BJ (cell line): ENCODE measurements around the gene KDM4B. TPM values are rescaled to one million over a fixed set of nuclear protein-coding genes. Genes with fewer than 3 reads are reported as not detected.

Source experiments
- CTCF ChIA-PET: fragments of 350-600 bp; formaldehyde crosslinking; extraction: SDS; loops from one replicate; lab custom pipeline; 2021; ENCODE audit warnings: antibody characterized with exemption, inconsistent platforms; lab: Yijun Ruan, JAX
- POLR2A ChIA-PET: fragments of 300-600 bp; sonication (Branson Sonifier 250); formaldehyde crosslinking; extraction: SDS; loops from one replicate; lab custom pipeline; 2021; ENCODE audit warnings: antibody characterized with exemption; lab: Charles Lee
- DNase-seq: peaks from one replicate; pipeline ENCODE4 v3.0.0-alpha.2; 2011; ENCODE audit warnings: low read depth
- H3K27me3 ChIP-seq: 2 replicates; pipeline ENCODE4 v1.6.0; 2011; ENCODE audit warnings: low read length; ENCODE audit not compliant: control insufficient read depth, insufficient read depth
- H3K36me3 ChIP-seq: 2 replicates; pipeline ENCODE4 v1.5.1; 2011; ENCODE audit warnings: low read length; ENCODE audit not compliant: control insufficient read depth, insufficient read depth
- H3K4me3 ChIP-seq: 2 replicates; pipeline ENCODE4 v1.5.1; 2011; ENCODE audit warnings: low read depth, mild to moderate bottlenecking, control low read depth, low read length
- polyA plus RNA-seq: library from polyadenylated mRNA; depleted of rRNA; stranded (reverse); fragments of >200 nt; gene quantifications from 2 replicates; pipeline ENCODE4 v1.2.3, GENCODE V29; 2011
- TF ChIP-seq, protein P1 (sequence below): IDR thresholded peaks from 2 replicates; pipeline ENCODE4 v1.5.1; 2011; ENCODE audit warnings: low read depth, mild to moderate bottlenecking, control low read depth, inconsistent platforms, low read length, moderate library complexity; ENCODE audit not compliant: insufficient read depth

Gene KDM4B
- polyA plus RNA-seq, 1 experiment, result 15.2 TPM

DNA sequence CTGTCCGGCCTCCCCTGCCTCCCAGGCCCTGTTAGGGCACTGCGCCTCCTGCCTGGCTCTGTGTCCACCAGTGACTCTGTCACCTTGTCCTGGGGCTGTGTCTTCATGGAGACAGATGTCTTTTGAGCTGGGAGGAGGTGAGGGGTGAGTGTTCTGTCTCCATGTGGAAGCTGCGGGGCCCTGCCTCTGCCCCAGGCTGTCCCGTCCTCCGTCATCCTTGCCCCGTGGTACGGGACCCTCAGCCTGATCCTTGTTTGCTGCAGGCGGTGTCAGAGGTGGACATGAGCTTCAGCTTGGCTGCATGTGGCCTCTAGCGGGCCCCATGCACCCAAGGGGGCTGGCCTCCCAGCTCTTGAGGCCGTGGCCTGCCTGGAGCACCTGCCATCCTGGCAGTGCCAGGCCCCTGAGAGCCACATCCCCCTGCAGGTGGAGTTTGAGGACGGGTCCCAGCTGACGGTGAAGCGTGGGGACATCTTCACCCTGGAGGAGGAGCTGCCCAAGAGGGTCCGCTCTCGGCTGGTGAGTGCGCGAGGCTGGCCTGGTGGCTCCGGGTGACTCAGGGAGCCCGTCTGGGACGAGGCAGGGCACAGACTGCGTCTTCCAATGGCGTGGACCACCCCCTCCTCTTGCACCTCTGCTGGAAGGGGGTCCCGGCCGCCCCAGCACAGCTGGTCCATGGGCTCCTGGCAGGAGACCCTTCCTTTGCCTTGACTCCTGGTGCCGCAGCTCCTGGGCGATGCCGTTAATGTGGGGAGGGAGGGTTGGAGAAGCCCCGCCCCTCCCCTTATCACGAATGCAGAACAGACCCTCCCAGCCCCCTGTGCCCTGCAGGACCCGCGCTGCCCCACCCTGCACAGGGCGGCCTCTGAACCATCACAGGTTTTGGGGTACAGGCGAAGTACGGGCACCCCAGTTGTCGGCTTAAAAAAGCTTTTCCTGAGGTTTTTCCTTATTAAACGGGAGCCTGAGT, 181.3 kb downstream of the KDM4B start:
- Histone ChIP-seq H3K27me3 (no peaks in the 10 kb centered on the region), H3K36me3 (peaks cover 33% of the 10 kb centered on the region), H3K4me3 (no peak overlapping the region)
- POLR2A ChIA-PET, result no interaction called here
- DNase-seq, result no peak
- TF ChIP-seq, protein P1, sequence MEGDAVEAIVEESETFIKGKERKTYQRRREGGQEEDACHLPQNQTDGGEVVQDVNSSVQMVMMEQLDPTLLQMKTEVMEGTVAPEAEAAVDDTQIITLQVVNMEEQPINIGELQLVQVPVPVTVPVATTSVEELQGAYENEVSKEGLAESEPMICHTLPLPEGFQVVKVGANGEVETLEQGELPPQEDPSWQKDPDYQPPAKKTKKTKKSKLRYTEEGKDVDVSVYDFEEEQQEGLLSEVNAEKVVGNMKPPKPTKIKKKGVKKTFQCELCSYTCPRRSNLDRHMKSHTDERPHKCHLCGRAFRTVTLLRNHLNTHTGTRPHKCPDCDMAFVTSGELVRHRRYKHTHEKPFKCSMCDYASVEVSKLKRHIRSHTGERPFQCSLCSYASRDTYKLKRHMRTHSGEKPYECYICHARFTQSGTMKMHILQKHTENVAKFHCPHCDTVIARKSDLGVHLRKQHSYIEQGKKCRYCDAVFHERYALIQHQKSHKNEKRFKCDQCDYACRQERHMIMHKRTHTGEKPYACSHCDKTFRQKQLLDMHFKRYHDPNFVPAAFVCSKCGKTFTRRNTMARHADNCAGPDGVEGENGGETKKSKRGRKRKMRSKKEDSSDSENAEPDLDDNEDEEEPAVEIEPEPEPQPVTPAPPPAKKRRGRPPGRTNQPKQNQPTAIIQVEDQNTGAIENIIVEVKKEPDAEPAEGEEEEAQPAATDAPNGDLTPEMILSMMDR, result no peak
- CTCF ChIA-PET, result interaction anchor here (2.5 kb wide), 1 partner anchor 10 kb away, joined by 6 read pairs; no protein-coding TSS in a partner anchor

DNA sequence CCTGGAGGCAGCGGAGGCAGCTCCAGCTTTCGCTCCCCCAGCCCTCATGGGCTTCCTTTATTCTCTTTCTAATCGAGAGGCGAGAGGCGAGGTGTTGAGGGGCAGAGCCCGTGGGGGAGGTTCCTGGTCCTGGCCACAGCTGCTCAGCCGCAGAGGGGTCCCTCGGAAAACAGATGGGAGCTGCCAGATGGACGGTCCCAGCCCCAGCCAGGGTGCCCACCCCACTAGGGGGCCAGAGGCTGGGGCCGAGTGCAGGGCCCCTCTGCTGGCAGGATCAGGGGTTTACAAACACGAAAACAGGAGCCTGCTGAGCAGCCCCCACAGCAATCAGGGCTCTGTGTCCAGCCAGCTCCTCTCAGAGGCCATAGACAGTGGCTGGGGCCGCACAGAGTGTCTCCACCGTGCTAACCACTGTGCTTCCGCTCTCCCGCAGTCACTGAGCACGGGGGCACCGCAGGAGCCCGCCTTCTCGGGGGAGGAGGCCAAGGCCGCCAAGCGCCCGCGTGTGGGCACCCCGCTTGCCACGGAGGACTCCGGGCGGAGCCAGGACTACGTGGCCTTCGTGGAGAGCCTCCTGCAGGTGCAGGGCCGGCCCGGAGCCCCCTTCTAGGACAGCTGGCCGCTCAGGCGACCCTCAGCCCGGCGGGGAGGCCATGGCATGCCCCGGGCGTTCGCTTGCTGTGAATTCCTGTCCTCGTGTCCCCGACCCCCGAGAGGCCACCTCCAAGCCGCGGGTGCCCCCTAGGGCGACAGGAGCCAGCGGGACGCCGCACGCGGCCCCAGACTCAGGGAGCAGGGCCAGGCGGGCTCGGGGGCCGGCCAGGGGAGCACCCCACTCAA, 182.2 kb downstream of the KDM4B start:
- Histone ChIP-seq H3K4me3 (no peak overlapping the region), H3K36me3 (peaks cover 29% of the 10 kb centered on the region), H3K27me3 (no peaks in the 10 kb centered on the region)
- no peak for DNase-seq
- TF ChIP-seq, protein P1, result no peak
- ChIA-PET POLR2A (no interaction called here), CTCF (interaction anchor here (0.7 to 2.5 kb wide), 2 partner anchors 11 to 17 kb away, joined by 3 to 6 read pairs; no protein-coding TSS in a partner anchor)

DNA sequence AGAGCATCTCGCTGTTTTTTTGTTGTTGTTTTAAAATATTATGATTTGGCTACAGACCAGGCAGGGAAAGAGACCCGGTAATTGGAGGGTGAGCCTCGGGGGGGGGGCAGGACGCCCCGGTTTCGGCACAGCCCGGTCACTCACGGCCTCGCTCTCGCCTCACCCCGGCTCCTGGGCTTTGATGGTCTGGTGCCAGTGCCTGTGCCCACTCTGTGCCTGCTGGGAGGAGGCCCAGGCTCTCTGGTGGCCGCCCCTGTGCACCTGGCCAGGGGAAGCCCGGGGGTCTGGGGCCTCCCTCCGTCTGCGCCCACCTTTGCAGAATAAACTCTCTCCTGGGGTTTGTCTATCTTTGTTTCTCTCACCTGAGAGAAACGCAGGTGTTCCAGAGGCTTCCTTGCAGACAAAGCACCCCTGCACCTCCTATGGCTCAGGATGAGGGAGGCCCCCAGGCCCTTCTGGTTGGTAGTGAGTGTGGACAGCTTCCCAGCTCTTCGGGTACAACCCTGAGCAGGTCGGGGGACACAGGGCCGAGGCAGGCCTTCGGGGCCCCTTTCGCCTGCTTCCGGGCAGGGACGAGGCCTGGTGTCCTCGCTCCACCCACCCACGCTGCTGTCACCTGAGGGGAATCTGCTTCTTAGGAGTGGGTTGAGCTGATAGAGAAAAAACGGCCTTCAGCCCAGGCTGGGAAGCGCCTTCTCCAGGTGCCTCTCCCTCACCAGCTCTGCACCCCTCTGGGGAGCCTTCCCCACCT, 183.3 kb downstream of the KDM4B start:
- Histone ChIP-seq H3K4me3 (no peak overlapping the region), H3K27me3 (no peaks in the 10 kb centered on the region), H3K36me3 (peaks cover 22% of the 10 kb centered on the region)
- DNase-seq, result no peak
- TF ChIP-seq, protein P1, result no peak
- CTCF ChIA-PET, result interaction anchor here (0.8 kb wide), 1 partner anchor 10 kb away, joined by 5 read pairs; no protein-coding TSS in a partner anchor
- POLR2A ChIA-PET, result no interaction called here

DNA sequence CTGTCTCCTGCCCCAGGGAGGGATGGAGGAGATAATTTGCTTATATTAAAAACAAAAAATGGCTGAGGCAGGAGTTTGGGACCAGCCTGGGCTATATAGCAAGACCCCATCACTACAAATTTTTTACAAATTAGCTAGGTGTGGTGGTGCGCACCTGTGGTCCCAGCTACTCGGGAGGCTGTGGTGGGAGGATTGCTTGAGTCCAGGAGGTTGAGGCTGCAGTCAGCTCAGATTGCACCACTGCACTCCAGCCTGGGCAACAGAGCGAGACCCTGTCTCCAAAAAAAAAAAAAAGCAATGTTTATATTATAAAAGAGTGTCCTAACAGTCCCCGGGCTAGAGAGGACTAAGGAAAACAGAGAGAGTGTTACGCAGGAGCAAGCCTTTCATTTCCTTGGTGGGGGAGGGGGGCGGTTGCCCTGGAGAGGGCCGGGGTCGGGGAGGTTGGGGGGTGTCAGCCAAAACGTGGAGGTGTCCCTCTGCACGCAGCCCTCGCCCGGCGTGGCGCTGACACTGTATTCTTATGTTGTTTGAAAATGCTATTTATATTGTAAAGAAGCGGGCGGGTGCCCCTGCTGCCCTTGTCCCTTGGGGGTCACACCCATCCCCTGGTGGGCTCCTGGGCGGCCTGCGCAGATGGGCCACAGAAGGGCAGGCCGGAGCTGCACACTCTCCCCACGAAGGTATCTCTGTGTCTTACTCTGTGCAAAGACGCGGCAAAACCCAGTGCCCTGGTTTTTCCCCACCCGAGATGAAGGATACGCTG, 184.0 kb downstream of the KDM4B start:
- ChIA-PET POLR2A (no interaction called here), CTCF (interaction anchor here (0.8 kb wide), 1 partner anchor 11 kb away, joined by 5 read pairs; no protein-coding TSS in a partner anchor)
- DNase-seq, result no peak

More for the DNA sequence above, 184.0 kb downstream of the KDM4B start:
- no peaks in the 10 kb centered on the region for H3K27me3 ChIP-seq
- no peak overlapping the region for H3K4me3 ChIP-seq
- H3K36me3 ChIP-seq, result peaks cover 17% of the 10 kb centered on the region
- TF ChIP-seq, protein P1, result no peak
